Spleen (tissue), 11 donors: ENCODE results near the gene SERPINA12. TPM values are rescaled to one million over a fixed set of nuclear protein-coding genes. Genes with fewer than 3 reads are reported as not detected.

Source experiments
- DNase-seq: peaks from one replicate; pipeline ENCODE4 v3.0.0-alpha.2; 2020
- H3K27ac ChIP-seq, 8 donors: fragments of 200-600 bp; sonication (generic) in 7 of 8; 1 replicate in 4 of 8; 2 replicates in 4 of 8; pipeline versions ENCODE4 v1.5.0 to v1.8.0; 2016 to 2021; ENCODE audit warnings: inconsistent platforms in 4 of 8, mild to moderate bottlenecking in 4 of 8, moderate library complexity in 1 of 8
- H3K27me3 ChIP-seq, 7 donors: fragments of 200-600 bp; sonication (generic) in 6 of 7; replicated peaks in 1 of 7; 1 replicate in 4 of 7; 2 replicates in 3 of 7; pipeline versions ENCODE4 v1.5.0 to v1.8.0; 2016 to 2021; ENCODE audit warnings: inconsistent platforms in 3 of 7, mild to moderate bottlenecking in 1 of 7
- H3K36me3 ChIP-seq, 6 donors: fragments of 200-600 bp; sonication (generic) in 5 of 6; 1 replicate in 4 of 6; 2 replicates in 2 of 6; pipeline versions ENCODE4 v1.5.0 to v1.8.0; 2016 to 2021; ENCODE audit warnings: inconsistent platforms in 2 of 6
- H3K4me1 ChIP-seq, 6 donors: fragments of 200-600 bp; sonication (generic) in 5 of 6; 1 replicate in 3 of 6; 2 replicates in 3 of 6; pipeline versions ENCODE4 v1.5.0 to v1.8.0; 2016 to 2021; ENCODE audit warnings: inconsistent platforms in 3 of 6
- H3K4me3 ChIP-seq, 8 donors: fragments of 200-600 bp; sonication (generic) in 7 of 8; 1 replicate in 4 of 8; 2 replicates in 4 of 8; pipeline versions ENCODE4 v1.5.0 to v1.8.0; 2016 to 2021; ENCODE audit warnings: inconsistent platforms in 4 of 8, mild to moderate bottlenecking in 4 of 8, moderate library complexity in 2 of 8
- H3K9me3 ChIP-seq, 8 donors: fragments of 200-600 bp; sonication (generic) in 7 of 8; 1 replicate in 4 of 8; 2 replicates in 4 of 8; pipeline versions ENCODE4 v1.5.0 to v1.8.0; 2016 to 2021; ENCODE audit warnings: inconsistent platforms in 4 of 8
- POLR2A ChIP-seq, 3 donors: fragments of 450-650 bp; IDR thresholded peaks; one replicate each; pipeline ENCODE4 v1.5.1; 2017; ENCODE audit warnings: antibody characterized with exemption in 3 of 3, mild to moderate bottlenecking in 1 of 3
- POLR2AphosphoS5 ChIP-seq, 3 donors: sonication (generic); formaldehyde crosslinking; IDR thresholded peaks; one replicate each; pipeline ENCODE4 v1.5.1; 2017; ENCODE audit warnings: antibody characterized with exemption in 3 of 3
- WGBS, 5 donors: extraction: QIAGEN DNeasy Blood & Tissue Kit in 3 of 5; methylation state at CpG; one replicate each; pipeline versions ENCODE4 v1.1.5 to v1.1.7; 2013 to 2018; 5-methylcytosine and 5-hydroxymethylcytosine counted together
- intact Hi-C: fragments of 100-400 bp; cut with DNase I; formaldehyde crosslinking; loops from one replicate; pipeline ENCODE4 v1.15.0; 2023; ENCODE audit warnings: low total_unique reads
- polyA plus RNA-seq, 3 donors: library from polyadenylated mRNA; stranded (reverse); fragments of 200-250 nt; gene quantifications; one replicate each; pipeline ENCODE4 v1.2.1, GENCODE V29; 2013
- total RNA-seq, 7 donors: library from RNA; depleted of rRNA in 3 of 7; stranded (reverse); fragments of >200 nt in 3 of 7; fragmentation: NEBNext Ultra II Directional in 4 of 7; extraction: Animal tissue kit (Norgen Biotek cat#: 25700) in 4 of 7; gene quantifications; one replicate each; pipeline versions ENCODE4 v1.1.0 to v1.2.1, GENCODE V29; 2016 to 2021
- TF ChIP-seq, protein P1 (sequence below), 11 experiments: fragments of 200-600 bp in 7 of 11; fragments of 450-650 bp in 4 of 11; sonication (generic) in 4 of 11; IDR thresholded peaks in 8 of 11; conservative IDR thresholded peaks in 3 of 11; 1 replicate in 7 of 11; 2 replicates in 4 of 11; pipeline versions ENCODE4 v1.4.0 to v1.8.0; 2016 to 2021; ENCODE audit warnings: antibody characterized with exemption in 11 of 11, inconsistent platforms in 4 of 11, mild to moderate bottlenecking in 1 of 11
- donor health status: healthy with polysubstance abuse.
- donor health status: DM: no; HTN: no; CAD: no; lungs with moderate emphysema.
- donor health status: DM: no; HTN: no; CAD: no.
- donor health status: Bipolar disorder and iron deficiency.
- donor health status: healthy.
- donor health status: DM: no; HTN: no; CAD: no.
- donor health status: DM: yes; HTN: yes; CAD: no.

SERPINA12 gene
- total and polyA plus RNA-seq, 10 donors = not detected

GRCh38 chr14:94494085-94494484 lies 15.2 kb downstream of the SERPINA12 start:
- WGBS, 5 donors = 60 to 73% (median 70%) methylated on average over 4 of the region's 4 CpGs
- Histone ChIP-seq H3K36me3 (no peaks in the 10 kb centered on the region), H3K27ac (no peak overlapping the region), H3K9me3 (no peaks in the 10 kb centered on the region), H3K4me1 (no peaks in the 10 kb centered on the region), H3K27me3 (peaks cover 0 to 15% (median 0%) of the 10 kb centered on the region in 7 donors), H3K4me3 (no peak overlapping the region)
- intact Hi-C loops = no loop called here
- no peak for TF ChIP-seq POLR2AphosphoS5 (IDR thresholded peaks at IDR 0.05)
- no peak for TF ChIP-seq POLR2A (IDR thresholded peaks at IDR 0.05)
- TF ChIP-seq, protein P1, sequence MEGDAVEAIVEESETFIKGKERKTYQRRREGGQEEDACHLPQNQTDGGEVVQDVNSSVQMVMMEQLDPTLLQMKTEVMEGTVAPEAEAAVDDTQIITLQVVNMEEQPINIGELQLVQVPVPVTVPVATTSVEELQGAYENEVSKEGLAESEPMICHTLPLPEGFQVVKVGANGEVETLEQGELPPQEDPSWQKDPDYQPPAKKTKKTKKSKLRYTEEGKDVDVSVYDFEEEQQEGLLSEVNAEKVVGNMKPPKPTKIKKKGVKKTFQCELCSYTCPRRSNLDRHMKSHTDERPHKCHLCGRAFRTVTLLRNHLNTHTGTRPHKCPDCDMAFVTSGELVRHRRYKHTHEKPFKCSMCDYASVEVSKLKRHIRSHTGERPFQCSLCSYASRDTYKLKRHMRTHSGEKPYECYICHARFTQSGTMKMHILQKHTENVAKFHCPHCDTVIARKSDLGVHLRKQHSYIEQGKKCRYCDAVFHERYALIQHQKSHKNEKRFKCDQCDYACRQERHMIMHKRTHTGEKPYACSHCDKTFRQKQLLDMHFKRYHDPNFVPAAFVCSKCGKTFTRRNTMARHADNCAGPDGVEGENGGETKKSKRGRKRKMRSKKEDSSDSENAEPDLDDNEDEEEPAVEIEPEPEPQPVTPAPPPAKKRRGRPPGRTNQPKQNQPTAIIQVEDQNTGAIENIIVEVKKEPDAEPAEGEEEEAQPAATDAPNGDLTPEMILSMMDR (IDR thresholded peaks at IDR 0.05 in 8 of 11, conservative IDR thresholded peaks at IDR 0.05 in 3 of 11) = no peak
- DNase-seq = no peak

DNA sequence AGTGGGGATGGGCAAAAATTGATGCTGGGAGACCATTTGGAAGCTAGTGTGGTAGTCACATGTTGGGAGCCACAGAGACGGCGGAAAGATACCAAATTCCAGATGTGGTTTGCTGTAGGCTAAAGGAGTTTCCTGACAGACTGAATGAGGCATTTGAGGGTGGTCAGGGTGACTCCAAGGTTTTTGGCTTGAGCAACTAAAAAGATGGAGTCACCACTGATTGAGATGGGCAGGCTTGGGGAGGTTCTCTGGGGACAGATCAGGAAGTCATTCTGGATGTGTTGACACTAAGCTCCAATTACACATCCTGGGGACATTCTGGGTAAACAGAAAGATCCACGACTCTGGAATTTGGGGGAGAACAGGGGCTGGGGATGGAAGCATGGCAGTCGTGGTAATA lies 17.8 kb downstream of the SERPINA12 start:
- Histone ChIP-seq H3K9me3 (no peaks in the 10 kb centered on the region), H3K27me3 (peaks cover 0 to 32% (median 4%) of the 10 kb centered on the region in 7 donors), H3K36me3 (no peaks in the 10 kb centered on the region), H3K4me1 (peaks cover under 1 to 7% (median 1%) of the 10 kb centered on the region in 6 donors), H3K4me3 (no peak overlapping the region), H3K27ac (no peak overlapping the region)
- TF ChIP-seq POLR2A (IDR thresholded peaks at IDR 0.05) (no peak), POLR2AphosphoS5 (IDR thresholded peaks at IDR 0.05) (no peak)
- TF ChIP-seq, protein P1 (IDR thresholded peaks at IDR 0.05 in 8 of 11, conservative IDR thresholded peaks at IDR 0.05 in 3 of 11) = no peak
- 47 to 57% (median 53%) methylated on average over 4 of the region's 4 CpGs for WGBS, 5 donors
- intact Hi-C loops = no loop called here
- no peak for DNase-seq

DNA sequence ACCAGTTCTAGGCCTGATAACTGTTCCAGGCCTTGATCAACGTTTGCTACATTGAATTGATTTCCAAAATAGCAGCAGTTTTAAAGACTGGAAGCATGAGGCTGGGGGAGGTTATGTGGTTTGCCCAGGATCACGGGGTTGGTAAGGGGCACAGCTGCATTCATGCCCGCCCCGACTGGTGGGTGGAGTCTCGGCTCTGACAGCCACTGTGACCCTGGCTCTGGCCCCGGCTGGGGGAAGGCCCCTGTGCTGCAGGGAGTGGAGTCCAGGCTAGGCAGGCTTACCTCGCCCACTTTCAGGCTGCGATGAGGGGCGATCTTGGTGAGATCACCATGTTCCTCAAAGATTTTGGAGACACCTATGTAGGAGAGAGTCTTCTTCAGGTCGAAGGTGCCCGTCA lies 19.9 kb downstream of the SERPINA12 start:
- TF ChIP-seq POLR2AphosphoS5 (IDR thresholded peaks at IDR 0.05) = no peak
- TF ChIP-seq, protein P1 (IDR thresholded peaks at IDR 0.05 in 8 of 11, conservative IDR thresholded peaks at IDR 0.05 in 3 of 11) = no peak
- no peak for TF ChIP-seq POLR2A (IDR thresholded peaks at IDR 0.05)
- Histone ChIP-seq H3K4me1 (peaks cover 6 to 16% (median 9%) of the 10 kb centered on the region in 6 donors), H3K9me3 (no peaks in the 10 kb centered on the region), H3K4me3 (no peak overlapping the region), H3K36me3 (no peaks in the 10 kb centered on the region), H3K27me3 (peaks cover 0 to 51% (median 5%) of the 10 kb centered on the region in 7 donors), H3K27ac (no peak overlapping the region)
- 52 to 68% (median 65%) methylated on average over 7 to 11 of the region's 11 CpGs for WGBS, 5 donors
- intact Hi-C loops = no loop called here
- DNase-seq = no peak

DNA sequence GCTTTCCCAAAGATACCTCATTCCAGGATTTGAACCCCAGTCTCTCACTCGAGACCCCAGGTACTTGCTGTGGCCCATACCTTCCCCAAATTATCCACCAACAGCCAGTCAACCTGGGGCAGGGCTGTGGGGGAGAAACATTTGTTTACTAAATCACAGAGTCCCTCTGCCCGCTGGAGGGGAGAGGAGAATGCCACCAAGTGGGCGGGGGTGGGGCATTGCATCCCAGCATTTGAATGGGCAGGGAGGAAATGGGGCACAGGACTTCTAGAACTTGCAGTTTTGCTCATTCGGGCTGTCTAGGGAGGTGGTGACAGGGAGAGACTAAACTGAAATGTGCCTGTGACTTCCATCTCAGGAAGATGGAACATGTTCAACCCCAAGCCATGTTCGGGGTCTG lies 22.4 kb downstream of the SERPINA12 start:
- 22 to 36% (median 34%) methylated on average over 5 of the region's 5 CpGs for whole genome bisulfite sequencing, 5 donors
- H3K27me3 ChIP-seq = peaks cover 0 to 51% (median 5%) of the 10 kb centered on the region in 7 donors
- TF ChIP-seq POLR2AphosphoS5 (IDR thresholded peaks at IDR 0.05) (no peak), POLR2A (IDR thresholded peaks at IDR 0.05) (no peak)
- TF ChIP-seq, protein P1 (IDR thresholded peaks at IDR 0.05 in 8 of 11, conservative IDR thresholded peaks at IDR 0.05 in 3 of 11) = no peak
- H3K9me3 ChIP-seq = no peaks in the 10 kb centered on the region
- H3K27ac ChIP-seq = no peak overlapping the region
- no peak overlapping the region for H3K4me3 ChIP-seq
- H3K36me3 ChIP-seq = no peaks in the 10 kb centered on the region
- no peak for DNase-seq
- intact Hi-C loops = no loop called here
- peaks cover 6 to 16% (median 9%) of the 10 kb centered on the region in 6 donors for H3K4me1 ChIP-seq
